Suprapubic skin (tissue), 4 donors: ENCODE data around the gene SMIM3. TPM values are rescaled to one million over a fixed set of nuclear protein-coding genes. Genes with fewer than 3 reads are reported as not detected.

Experiments used
- DNase-seq, 2 donors: peaks; one replicate each; pipeline ENCODE4 v3.0.0-alpha.2; 2019; ENCODE audit warnings: low spot score in 2 of 2
- H3K27ac ChIP-seq: fragments of 200-600 bp; sonication (generic); one replicate; pipeline ENCODE4 v1.5.1; 2019
- H3K27me3 ChIP-seq: fragments of 200-600 bp; sonication (generic); one replicate; pipeline ENCODE4 v1.5.1; 2019
- H3K36me3 ChIP-seq: fragments of 200-600 bp; sonication (generic); one replicate; pipeline ENCODE4 v1.5.1; 2019
- H3K4me1 ChIP-seq: fragments of 200-600 bp; sonication (generic); one replicate; pipeline ENCODE4 v1.5.1; 2019
- H3K4me3 ChIP-seq: fragments of 200-600 bp; sonication (generic); one replicate; pipeline ENCODE4 v1.5.1; 2019; ENCODE audit warnings: mild to moderate bottlenecking
- H3K9me3 ChIP-seq: fragments of 200-600 bp; sonication (generic); one replicate; pipeline ENCODE4 v1.5.1; 2019
- CTCF ChIP-seq, 2 donors: fragments of 200-600 bp in 1 of 2; fragments of 450-650 bp in 1 of 2; sonication (generic) in 1 of 2; IDR thresholded peaks; one replicate each; pipeline ENCODE4 v1.5.1; 2016 to 2019; ENCODE audit warnings: antibody characterized with exemption in 2 of 2, mild to moderate bottlenecking in 1 of 2, moderate library complexity in 1 of 2
- EP300 ChIP-seq: sonication (generic); formaldehyde crosslinking; IDR thresholded peaks from one replicate; pipeline ENCODE4 v1.6.1; 2017; ENCODE audit warnings: antibody characterized with exemption
- POLR2A ChIP-seq, 2 donors: fragments of 450-650 bp; IDR thresholded peaks; one replicate each; pipeline ENCODE4 v1.6.1; 2017; ENCODE audit warnings: antibody characterized with exemption in 2 of 2, mild to moderate bottlenecking in 2 of 2, moderate library complexity in 2 of 2
- POLR2AphosphoS5 ChIP-seq, 3 donors: sonication (generic); formaldehyde crosslinking; IDR thresholded peaks; one replicate each; pipeline ENCODE4 v1.6.1; 2017; ENCODE audit warnings: antibody characterized with exemption in 3 of 3
- WGBS: methylation state at CpG from one replicate; pipeline ENCODE4 v1.1.5; 2018; 5-methylcytosine and 5-hydroxymethylcytosine counted together
- total RNA-seq, 4 donors: library from RNA; depleted of rRNA; stranded (reverse); fragments of >200 nt; gene quantifications; one replicate each; pipeline ENCODE4 v1.1.0, GENCODE V29; 2016

Gene SMIM3
- total RNA-seq, 4 donors from 2014 or later: 7.1 to 18.7 (median 14.1) TPM

- no peaks in the 10 kb centered on the region for H3K27me3 ChIP-seq
- WGBS: 54% methylated on average over 2 of the region's 2 CpGs
- TF ChIP-seq POLR2AphosphoS5 (IDR thresholded peaks at IDR 0.05): no peak
- no peak for TF ChIP-seq CTCF (IDR thresholded peaks at IDR 0.05)
- TF ChIP-seq EP300: no peak
- TF ChIP-seq POLR2A (IDR thresholded peaks at IDR 0.05): no peak
- DNase-seq: no peak
- peaks cover 13% of the 10 kb centered on the region for H3K4me1 ChIP-seq
- H3K36me3 ChIP-seq: no peaks in the 10 kb centered on the region
- H3K9me3 ChIP-seq: no peaks in the 10 kb centered on the region
- no peak overlapping the region for H3K4me3 ChIP-seq
- H3K27ac ChIP-seq: no peak overlapping the region
Observed at GRCh38 chr5:150766251-150766650, 12.3 kb upstream of the SMIM3 start.

GRCh38 chr5:150771034-150771795, 7.3 kb upstream of the SMIM3 start:
- H3K4me3 ChIP-seq: no peak overlapping the region
- no peak overlapping the region for H3K27ac ChIP-seq
- H3K36me3 ChIP-seq: no peaks in the 10 kb centered on the region
- DNase-seq: no peak
- TF ChIP-seq POLR2AphosphoS5 (IDR thresholded peaks at IDR 0.05) (no peak), EP300 (no peak), CTCF (IDR thresholded peaks at IDR 0.05) (no peak), POLR2A (IDR thresholded peaks at IDR 0.05) (no peak)
- 77% methylated on average over 1 of the region's 1 CpG for WGBS
- no peaks in the 10 kb centered on the region for H3K27me3 ChIP-seq
- no peaks in the 10 kb centered on the region for H3K4me1 ChIP-seq
- no peaks in the 10 kb centered on the region for H3K9me3 ChIP-seq

GRCh38 chr5:150774145-150774544, 4.4 kb upstream of the SMIM3 start:
- Histone ChIP-seq H3K27me3 (no peaks in the 10 kb centered on the region), H3K9me3 (no peaks in the 10 kb centered on the region), H3K27ac (no peak overlapping the region), H3K36me3 (no peaks in the 10 kb centered on the region), H3K4me1 (no peaks in the 10 kb centered on the region), H3K4me3 (no peak overlapping the region)
- no peak for TF ChIP-seq EP300
- no peak for TF ChIP-seq POLR2AphosphoS5 (IDR thresholded peaks at IDR 0.05)
- no peak for TF ChIP-seq POLR2A (IDR thresholded peaks at IDR 0.05)
- no peak for TF ChIP-seq CTCF (IDR thresholded peaks at IDR 0.05)
- 75% methylated on average over 1 of the region's 1 CpG for WGBS
- DNase-seq: no peak

GRCh38 chr5:150777685-150778084, 872 bp upstream of the SMIM3 start:
- 68% methylated on average over 3 of the region's 3 CpGs for WGBS
- Histone ChIP-seq H3K4me1 (peaks cover 28% of the 10 kb centered on the region), H3K4me3 (peak overlapping the region; percentile 62), H3K36me3 (no peaks in the 10 kb centered on the region), H3K9me3 (no peaks in the 10 kb centered on the region), H3K27me3 (no peaks in the 10 kb centered on the region), H3K27ac (peak overlapping the region; percentile 81)
- TF ChIP-seq EP300: no peak
- no peak for TF ChIP-seq POLR2AphosphoS5 (IDR thresholded peaks at IDR 0.05)
- no peak for TF ChIP-seq CTCF (IDR thresholded peaks at IDR 0.05)
- TF ChIP-seq POLR2A (IDR thresholded peaks at IDR 0.05): no peak
- DNase-seq: no peak

GRCh38 chr5:150778088-150778516, 455 bp upstream of the SMIM3 start:
- peaks cover 32% of the 10 kb centered on the region for H3K4me1 ChIP-seq
- peak overlapping the region; percentile 62 for H3K4me3 ChIP-seq
- no peak for DNase-seq
- no peak for TF ChIP-seq POLR2A (IDR thresholded peaks at IDR 0.05)
- TF ChIP-seq POLR2AphosphoS5 (IDR thresholded peaks at IDR 0.05): no peak
- TF ChIP-seq EP300: no peak
- TF ChIP-seq CTCF (IDR thresholded peaks at IDR 0.05): no peak
- H3K27ac ChIP-seq: peak overlapping the region; percentile 81
- H3K27me3 ChIP-seq: no peaks in the 10 kb centered on the region
- no peaks in the 10 kb centered on the region for H3K9me3 ChIP-seq
- WGBS: 28% methylated on average over 6 of the region's 7 CpGs
- H3K36me3 ChIP-seq: no peaks in the 10 kb centered on the region
